Immature natural killer cell (primary cell): ENCODE results near the gene TINAGL1. TPM values are rescaled to one million over a fixed set of nuclear protein-coding genes. Genes with fewer than 3 reads are reported as not detected.

Experiments used
- DNase-seq, 3 donors: peaks; one replicate each; pipeline ENCODE4 v3.0.0; 2022; ENCODE audit warnings: mixed read lengths in 1 of 3
- H3K27ac Mint-ChIP-seq, 6 donors: one replicate each; pipeline ENCODE4 v1.8.0; 2020; ENCODE audit warnings: mixed read lengths in 6 of 6, mild to moderate bottlenecking in 5 of 6, inconsistent platforms in 4 of 6, moderate library complexity in 3 of 6
- H3K27me3 Mint-ChIP-seq, 3 donors: one replicate each; pipeline ENCODE4 v1.8.0; 2020 to 2021; ENCODE audit warnings: low read depth in 3 of 3, mild to moderate bottlenecking in 3 of 3, mixed read lengths in 3 of 3, moderate library complexity in 3 of 3, inconsistent platforms in 1 of 3
- H3K36me3 Mint-ChIP-seq, 3 donors: one replicate each; pipeline ENCODE4 v1.8.0; 2020; ENCODE audit warnings: mixed read lengths in 3 of 3, inconsistent platforms in 2 of 3, mild to moderate bottlenecking in 2 of 3
- H3K4me1 Mint-ChIP-seq, 2 donors: one replicate each; pipeline ENCODE4 v1.8.0; 2020; ENCODE audit warnings: inconsistent platforms in 2 of 2, mild to moderate bottlenecking in 2 of 2, mixed read lengths in 2 of 2, moderate library complexity in 1 of 2
- H3K4me3 Mint-ChIP-seq, 5 donors: one replicate each; pipeline ENCODE4 v1.8.0; 2020; ENCODE audit warnings: mild to moderate bottlenecking in 5 of 5, mixed read lengths in 5 of 5, inconsistent platforms in 3 of 5, moderate library complexity in 3 of 5
- H3K9me3 Mint-ChIP-seq, 6 donors: one replicate each; pipeline ENCODE4 v1.8.0; 2020; ENCODE audit warnings: mild to moderate bottlenecking in 6 of 6, mixed read lengths in 6 of 6, inconsistent platforms in 4 of 6, moderate library complexity in 3 of 6
- polyA plus RNA-seq, 3 donors: library from polyadenylated mRNA; unstranded; fragments of 300-500 nt; fragmentation: Illumina TruSeq; gene quantifications; one replicate each; pipeline ENCODE4 v1.2.3, GENCODE V29; 2021

TINAGL1 gene
- polyA plus RNA-seq, 3 donors from 2014 or later = not detected

GRCh38 chr1:31627301-31627929 lies 51.1 kb downstream of the TINAGL1 start:
- peaks cover 0 to 3% of the 10 kb centered on the region in 2 donors for H3K4me1 Mint-ChIP-seq
- H3K4me3 Mint-ChIP-seq = no peak overlapping the region
- DNase-seq = no peak
- H3K27me3 Mint-ChIP-seq = peaks cover 0 to 1% (median 0%) of the 10 kb centered on the region in 3 donors
- H3K36me3 Mint-ChIP-seq = peaks cover 7 to 27% (median 13%) of the 10 kb centered on the region in 3 donors
- no peaks in the 10 kb centered on the region for H3K9me3 Mint-ChIP-seq
- no peak overlapping the region for H3K27ac Mint-ChIP-seq

GRCh38 chr1:31627930-31628559 lies 51.7 kb downstream of the TINAGL1 start:
- no peak for DNase-seq

GRCh38 chr1:31628931-31629556 lies 52.7 kb downstream of the TINAGL1 start:
- H3K27ac Mint-ChIP-seq = peak overlapping the region in 1 of 6 donors; percentile 34
- H3K4me3 Mint-ChIP-seq = no peak overlapping the region
- H3K27me3 Mint-ChIP-seq = peaks cover 0 to 1% (median 1%) of the 10 kb centered on the region in 3 donors
- no peaks in the 10 kb centered on the region for H3K9me3 Mint-ChIP-seq
- H3K4me1 Mint-ChIP-seq = no peaks in the 10 kb centered on the region
- peaks cover 10 to 27% (median 13%) of the 10 kb centered on the region in 3 donors for H3K36me3 Mint-ChIP-seq
- DNase-seq = no peak

More at GRCh38 chr1:31627930-31628559, 51.7 kb downstream of the TINAGL1 start:
- no peaks in the 10 kb centered on the region for H3K9me3 Mint-ChIP-seq
- H3K27ac Mint-ChIP-seq = no peak overlapping the region
- peaks cover 0 to 1% (median 1%) of the 10 kb centered on the region in 3 donors for H3K27me3 Mint-ChIP-seq
- H3K4me3 Mint-ChIP-seq = no peak overlapping the region
- H3K36me3 Mint-ChIP-seq = peaks cover 7 to 27% (median 13%) of the 10 kb centered on the region in 3 donors
- H3K4me1 Mint-ChIP-seq = peaks cover 0 to 3% of the 10 kb centered on the region in 2 donors

DNA sequence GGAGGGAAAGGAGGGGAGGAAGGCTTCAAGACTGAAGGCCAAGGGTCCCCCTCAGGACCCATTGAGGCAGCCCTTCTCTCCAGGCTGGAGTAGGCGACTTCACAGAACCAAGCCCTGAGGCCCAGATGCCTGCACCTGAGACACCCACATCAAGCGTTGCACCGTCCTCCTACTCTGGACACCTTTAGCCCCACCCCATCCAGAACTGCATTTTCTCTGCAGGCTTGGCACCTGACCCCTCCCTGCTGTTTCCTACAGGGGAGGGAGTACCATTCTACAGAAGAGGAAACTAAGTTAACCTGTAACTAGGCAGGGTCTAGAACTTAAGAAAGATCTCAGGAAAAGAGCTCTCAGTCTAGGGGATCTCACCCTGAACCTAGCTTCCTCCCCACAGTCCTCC lies 56.3 kb downstream of the TINAGL1 start:
- H3K4me1 Mint-ChIP-seq = peaks cover 11 to 20% of the 10 kb centered on the region in 2 donors
- no peak for DNase-seq
- no peaks in the 10 kb centered on the region for H3K9me3 Mint-ChIP-seq
- H3K27me3 Mint-ChIP-seq = peaks cover 0 to 2% (median 1%) of the 10 kb centered on the region in 3 donors
- H3K4me3 Mint-ChIP-seq = no peak overlapping the region
- H3K27ac Mint-ChIP-seq = no peak overlapping the region
- H3K36me3 Mint-ChIP-seq = peaks cover 10 to 25% (median 13%) of the 10 kb centered on the region in 3 donors

DNA sequence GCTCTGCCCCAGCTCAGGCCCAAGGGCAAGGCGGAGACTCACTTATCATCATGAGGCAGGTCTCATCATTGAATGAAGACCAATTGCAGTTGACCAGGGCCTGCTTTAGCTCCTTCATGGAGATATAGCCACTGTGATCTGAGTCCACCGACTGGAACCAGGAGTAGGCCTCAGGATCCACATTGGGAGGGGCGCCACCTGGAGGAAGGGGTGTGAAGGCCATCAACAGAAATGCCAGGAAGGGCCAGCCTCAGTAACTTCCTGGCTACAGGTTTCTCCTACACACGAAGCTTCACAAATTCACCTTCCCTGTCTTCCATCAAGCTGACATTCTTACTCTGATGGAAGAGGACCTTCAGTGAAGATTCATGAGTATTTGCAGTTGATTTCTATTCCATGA lies 56.8 kb downstream of the TINAGL1 start:
- peaks cover 11 to 24% of the 10 kb centered on the region in 2 donors for H3K4me1 Mint-ChIP-seq
- H3K27ac Mint-ChIP-seq = no peak overlapping the region
- DNase-seq = no peak
- peaks cover 0 to 2% (median 1%) of the 10 kb centered on the region in 3 donors for H3K27me3 Mint-ChIP-seq
- H3K36me3 Mint-ChIP-seq = peaks cover 10 to 25% (median 13%) of the 10 kb centered on the region in 3 donors
- no peak overlapping the region for H3K4me3 Mint-ChIP-seq
- no peaks in the 10 kb centered on the region for H3K9me3 Mint-ChIP-seq

Other genes starting within 250 kb of the TINAGL1 start
- gene FABP3, start 203.4 kb upstream of the TINAGL1 start, polyA plus RNA-seq = not detected
- not detected for gene SERINC2, start 163.3 kb upstream of the TINAGL1 start, polyA plus RNA-seq
- not detected for gene HCRTR1, start 41.2 kb downstream of the TINAGL1 start, polyA plus RNA-seq
- gene PEF1, start 68.4 kb downstream of the TINAGL1 start, polyA plus RNA-seq = 100 to 1,000 TPM; 108 to 224 (median 119) TPM
- gene COL16A1, start 127.5 kb downstream of the TINAGL1 start, polyA plus RNA-seq = not detected
- gene ADGRB2, start 187.8 kb downstream of the TINAGL1 start, polyA plus RNA-seq = 1 to 10 TPM in 1 of 3 donors, under 1 TPM in 1, not detected in 1; 0.36 to 2.1 TPM
- 1 to 10 TPM in 1 of 3 donors, under 1 TPM in 2; 0.24 to 2.5 (median 0.46) TPM for gene SPOCD1, start 239.5 kb downstream of the TINAGL1 start, polyA plus RNA-seq